Activated CD8-positive, alpha-beta T cell treated with anti-CD3 and anti-CD28 coated beads for 36 hours (primary cell): ENCODE measurements around the gene HPCAL1. TPM values are rescaled to one million over a fixed set of nuclear protein-coding genes. Genes with fewer than 3 reads are reported as not detected.

ENCODE experiments used
- ATAC-seq: fragments of 200-7000 bp; cut with Tn5 transposase; one replicate; pipeline ENCODE4 v1.10.0; 2021; ENCODE audit warnings: mild to moderate bottlenecking, moderate library complexity
- CTCF ChIA-PET: fragments of 350-600 bp; sonication (Branson Sonifier 250); formaldehyde crosslinking; loops from one replicate; lab custom pipeline; 2021; ENCODE audit warnings: antibody characterized with exemption; lab: Charles Lee
- POLR2A ChIA-PET: fragments of 350-600 bp; sonication (Branson Sonifier 250); formaldehyde crosslinking; loops from one replicate; lab custom pipeline; 2021; ENCODE audit warnings: antibody characterized with exemption; lab: Charles Lee
- DNase-seq: peaks from one replicate; pipeline ENCODE4 v3.0.0-alpha.2; 2020
- H3K27ac Mint-ChIP-seq: one replicate; pipeline ENCODE4 v1.8.0; 2021; ENCODE audit warnings: mild to moderate bottlenecking, mixed read lengths
- H3K27me3 Mint-ChIP-seq: one replicate; pipeline ENCODE4 v1.8.0; 2021; ENCODE audit warnings: mixed read lengths
- H3K36me3 Mint-ChIP-seq: one replicate; pipeline ENCODE4 v1.8.0; 2021; ENCODE audit warnings: low read depth, mixed read lengths
- H3K4me1 Mint-ChIP-seq: one replicate; pipeline ENCODE4 v1.8.0; 2021; ENCODE audit warnings: low read depth, mixed read lengths
- H3K4me3 Mint-ChIP-seq: one replicate; pipeline ENCODE4 v1.8.0; 2021; ENCODE audit warnings: mild to moderate bottlenecking, moderate library complexity, mixed read lengths
- H3K9me3 Mint-ChIP-seq: one replicate; pipeline ENCODE4 v1.8.0; 2021; ENCODE audit warnings: mixed read lengths
- intact Hi-C: fragments of 100-400 bp; cut with micrococcal nuclease; formaldehyde crosslinking; loops from one replicate; pipeline ENCODE4 v1.10.0; 2022
- total RNA-seq, 2 experiments: library from RNA; stranded (reverse); gene quantifications; one replicate each; pipeline ENCODE4 v1.2.3, GENCODE V29; 2021
- TF ChIP-seq, protein P1 (sequence below): fragments of 200-600 bp; IDR thresholded peaks from one replicate; pipeline ENCODE4 v1.8.0; 2022; ENCODE audit warnings: antibody characterized with exemption, mild to moderate bottlenecking

The HPCAL1 gene
- total RNA-seq, 2 experiments from 2014 or later: 166 to 170 TPM

DNA sequence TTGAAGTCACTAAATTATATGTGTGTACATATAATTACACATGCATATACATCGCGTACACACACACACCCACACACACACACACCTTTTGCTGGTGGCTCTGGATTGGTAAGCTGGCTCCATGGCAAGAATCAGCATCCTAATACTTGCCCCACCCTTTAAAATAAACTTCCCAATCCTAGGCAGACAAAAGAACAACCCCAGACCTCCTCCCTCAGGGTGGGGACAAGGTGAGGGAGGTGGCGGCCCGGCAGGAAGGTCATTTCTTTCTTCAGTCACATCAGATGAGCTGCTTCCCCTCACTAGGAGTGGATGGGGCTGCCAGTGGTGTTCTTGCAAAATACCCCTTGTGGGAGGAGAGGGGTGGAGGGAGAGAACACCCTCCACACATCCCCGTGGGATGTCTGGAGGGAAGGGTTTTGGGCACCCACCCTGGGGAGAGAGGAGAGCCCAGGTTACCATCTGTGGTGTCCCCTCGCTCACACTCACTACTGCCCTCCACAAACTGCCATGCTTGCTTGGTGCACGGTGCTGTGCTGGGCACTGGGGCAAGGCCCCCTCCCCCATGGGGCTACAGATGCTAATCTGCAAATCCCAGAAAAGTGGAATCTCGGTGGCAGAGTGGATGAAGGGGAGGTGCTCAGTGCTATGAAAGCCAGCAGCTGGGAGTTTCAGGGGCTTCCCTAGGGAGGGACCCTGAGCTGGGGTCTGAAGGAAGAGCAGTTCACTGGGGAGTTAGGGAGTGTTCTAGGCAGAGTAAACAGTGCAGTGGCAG is 81.4 kb downstream of the HPCAL1 start:
- H3K9me3 Mint-ChIP-seq: no peaks in the 10 kb centered on the region
- intact Hi-C loops: no loop called here
- no peaks in the 10 kb centered on the region for H3K27me3 Mint-ChIP-seq
- DNase-seq (no peak), ATAC-seq (no peak)
- CTCF ChIA-PET: interaction anchor here (1.0 to 7.5 kb wide), 5 partner anchors 8 to 53 kb away, joined by 3 to 75 read pairs (median 4); no protein-coding TSS in a partner anchor
- POLR2A ChIA-PET: interaction anchor here (0.7 to 1.5 kb wide), 4 partner anchors 54 to 838 kb away, joined by 3 read pairs; no protein-coding TSS in a partner anchor
- H3K27ac Mint-ChIP-seq: peak overlapping the region; percentile 34
- H3K4me3 Mint-ChIP-seq: no peak overlapping the region
- TF ChIP-seq, protein P1, sequence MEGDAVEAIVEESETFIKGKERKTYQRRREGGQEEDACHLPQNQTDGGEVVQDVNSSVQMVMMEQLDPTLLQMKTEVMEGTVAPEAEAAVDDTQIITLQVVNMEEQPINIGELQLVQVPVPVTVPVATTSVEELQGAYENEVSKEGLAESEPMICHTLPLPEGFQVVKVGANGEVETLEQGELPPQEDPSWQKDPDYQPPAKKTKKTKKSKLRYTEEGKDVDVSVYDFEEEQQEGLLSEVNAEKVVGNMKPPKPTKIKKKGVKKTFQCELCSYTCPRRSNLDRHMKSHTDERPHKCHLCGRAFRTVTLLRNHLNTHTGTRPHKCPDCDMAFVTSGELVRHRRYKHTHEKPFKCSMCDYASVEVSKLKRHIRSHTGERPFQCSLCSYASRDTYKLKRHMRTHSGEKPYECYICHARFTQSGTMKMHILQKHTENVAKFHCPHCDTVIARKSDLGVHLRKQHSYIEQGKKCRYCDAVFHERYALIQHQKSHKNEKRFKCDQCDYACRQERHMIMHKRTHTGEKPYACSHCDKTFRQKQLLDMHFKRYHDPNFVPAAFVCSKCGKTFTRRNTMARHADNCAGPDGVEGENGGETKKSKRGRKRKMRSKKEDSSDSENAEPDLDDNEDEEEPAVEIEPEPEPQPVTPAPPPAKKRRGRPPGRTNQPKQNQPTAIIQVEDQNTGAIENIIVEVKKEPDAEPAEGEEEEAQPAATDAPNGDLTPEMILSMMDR: no peak
- H3K4me1 Mint-ChIP-seq: peaks cover 93% of the 10 kb centered on the region
- H3K36me3 Mint-ChIP-seq: peaks cover 8% of the 10 kb centered on the region

- ChIA-PET POLR2A (no interaction called here), CTCF (no interaction called here)
- ATAC-seq (no peak), DNase-seq (no peak)
- Mint-ChIP-seq H3K36me3 (peaks cover 9% of the 10 kb centered on the region), H3K27ac (no peak overlapping the region), H3K4me1 (peaks cover 91% of the 10 kb centered on the region), H3K9me3 (no peaks in the 10 kb centered on the region), H3K4me3 (no peak overlapping the region), H3K27me3 (no peaks in the 10 kb centered on the region)
- intact Hi-C loops: no loop called here
- TF ChIP-seq, protein P1: no peak
These were observed 82.8 kb downstream of the HPCAL1 start for GRCh38 chr2:10385501-10385900.

DNA sequence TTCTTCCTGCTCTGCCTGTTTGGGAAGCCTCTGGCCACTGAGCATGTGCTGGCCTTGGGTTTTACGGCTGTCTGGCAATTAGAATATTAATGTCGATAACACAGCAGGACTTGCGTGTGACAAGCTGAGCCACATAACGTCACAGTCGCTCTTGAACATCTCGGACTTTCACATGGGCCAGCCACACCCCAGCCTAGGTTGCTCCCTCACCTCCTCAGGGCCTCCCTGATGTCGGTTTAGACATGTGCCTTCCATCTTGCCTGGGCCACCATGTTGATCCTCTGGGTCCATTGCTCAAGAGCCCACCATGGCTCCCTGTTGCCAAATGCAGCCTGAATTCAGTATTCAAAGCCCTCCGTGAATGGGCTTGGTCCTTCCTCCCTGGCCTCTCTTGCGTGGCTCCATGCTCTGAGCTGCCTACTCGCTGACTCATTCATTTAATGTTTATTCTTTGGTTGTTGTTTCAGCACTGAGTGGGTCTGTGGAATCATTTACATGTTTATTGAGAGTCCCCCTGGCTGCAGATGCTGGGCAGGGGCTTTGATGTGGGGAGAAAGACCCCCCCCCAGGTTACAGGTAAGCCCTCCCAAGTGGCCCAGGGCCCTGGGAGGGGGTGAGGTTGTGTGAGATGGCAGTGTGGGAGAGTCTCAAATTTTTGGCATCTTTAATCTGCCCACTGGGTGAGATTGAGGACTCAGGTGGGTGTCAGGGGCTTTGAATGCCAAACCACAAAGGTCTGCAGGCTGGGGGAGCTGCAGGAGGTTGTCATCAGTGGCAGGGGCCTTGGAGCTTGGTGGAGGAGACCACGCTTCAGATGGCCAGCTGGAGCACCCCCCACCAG is 83.4 kb downstream of the HPCAL1 start:
- Mint-ChIP-seq H3K36me3 (peaks cover 9% of the 10 kb centered on the region), H3K4me1 (peaks cover 85% of the 10 kb centered on the region), H3K9me3 (no peaks in the 10 kb centered on the region), H3K27ac (peak overlapping the region; percentile 77), H3K27me3 (no peaks in the 10 kb centered on the region), H3K4me3 (no peak overlapping the region)
- ChIA-PET CTCF (interaction anchor here (1.0 kb wide), 1 partner anchor 23 kb away, joined by 4 read pairs; no protein-coding TSS in a partner anchor), POLR2A (no interaction called here)
- TF ChIP-seq, protein P1: no peak
- DNase-seq: no peak
- ATAC-seq: peak; percentile 15
- intact Hi-C loops: no loop called here

DNA sequence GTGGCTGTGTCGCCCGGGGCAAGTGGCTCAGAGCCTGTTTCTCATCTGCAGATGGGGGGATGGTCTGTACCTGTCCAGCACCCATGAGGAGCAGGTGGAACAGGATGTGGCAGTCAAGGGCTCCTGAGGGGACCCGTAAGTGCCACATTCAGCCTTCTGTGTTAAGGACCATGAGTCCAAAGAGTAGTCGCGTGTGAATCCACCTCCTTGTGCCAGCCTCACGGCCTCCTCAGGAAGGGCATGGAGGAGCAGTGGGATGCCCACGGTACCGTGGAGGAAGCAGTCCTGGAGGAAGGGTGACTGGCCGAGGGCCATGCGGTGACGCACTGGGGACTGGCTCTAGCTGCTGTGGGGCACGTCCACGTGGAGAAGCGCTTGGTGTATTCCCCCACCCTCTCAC is 84.3 kb downstream of the HPCAL1 start:
- peaks cover 82% of the 10 kb centered on the region for H3K4me1 Mint-ChIP-seq

More for the DNA sequence above, 84.3 kb downstream of the HPCAL1 start:
- Mint-ChIP-seq H3K27ac (peak overlapping the region; percentile 49), H3K36me3 (peaks cover 9% of the 10 kb centered on the region), H3K9me3 (no peaks in the 10 kb centered on the region), H3K27me3 (no peaks in the 10 kb centered on the region), H3K4me3 (no peak overlapping the region)
- DNase-seq: no peak
- TF ChIP-seq, protein P1: no peak
- no peak for ATAC-seq
- ChIA-PET POLR2A (no interaction called here), CTCF (interaction anchor here (1.0 kb wide), 1 partner anchor 22 kb away, joined by 4 read pairs; no protein-coding TSS in a partner anchor)
- intact Hi-C loops: no loop called here
